Measurements from ENCODE around the gene PARD3. TPM values are rescaled to one million over a fixed set of nuclear protein-coding genes. Genes with fewer than 3 reads are reported as not detected.

The PARD3 gene
- polyA plus RNA-seq, 3 donors = 0.51 TPM; not detected in 2

DNA sequence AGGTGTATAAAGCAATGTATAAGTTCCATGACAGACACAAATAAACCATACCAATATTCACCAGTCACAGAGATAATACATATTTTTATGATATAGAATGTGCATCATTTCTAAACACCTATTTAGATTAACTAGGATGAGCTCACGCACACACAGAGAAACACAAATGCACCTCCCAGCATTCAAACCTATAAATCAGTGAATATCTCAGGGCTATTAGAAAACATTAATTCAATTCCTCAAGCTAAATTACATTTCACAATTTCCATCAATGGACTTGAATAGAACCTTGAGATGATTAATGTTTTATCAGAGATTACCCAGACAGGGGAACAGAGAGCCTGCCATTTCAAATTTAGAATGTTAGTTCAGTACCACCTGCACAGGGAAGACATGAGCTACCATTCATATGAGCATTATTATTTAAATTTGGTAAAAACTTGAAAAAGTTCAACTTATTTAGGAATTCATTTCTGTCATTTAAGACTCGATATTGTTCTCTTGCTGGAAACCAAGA lies 221.7 kb downstream of the PARD3 start:
- Histone ChIP-seq H3K9ac (ENCODE audit: insufficient read depth, low read length, poor library complexity, severe bottlenecking) (no peak overlapping the region), H3K27me3 (ENCODE audit: control insufficient read depth in 2 of 2, insufficient read depth in 2 of 2, low read length in 2 of 2) (no peaks in the 10 kb centered on the region), H3K4me1 (ENCODE audit: control insufficient read depth in 1 of 2, insufficient read depth in 2 of 2, low read length in 2 of 2) (no peaks in the 10 kb centered on the region), H3K9me3 (replicated peaks in 1 of 2; ENCODE audit: control insufficient read depth in 1 of 2, insufficient read depth in 1 of 2, low read length in 2 of 2) (no peaks in the 10 kb centered on the region), H3K27ac (ENCODE audit: low read depth in 1 of 2, low read length in 2 of 2) (no peak overlapping the region), H3K36me3 (replicated peaks in 1 of 2; ENCODE audit: control insufficient read depth in 1 of 2, insufficient read depth in 2 of 2, low read length in 2 of 2) (no peaks in the 10 kb centered on the region), H3K79me2 (ENCODE audit: insufficient read depth, low read length) (no peaks in the 10 kb centered on the region), H2AFZ (ENCODE audit: insufficient read depth, low read depth, low read length, poor library complexity, severe bottlenecking) (no peak overlapping the region), H3K4me2 (replicated peaks; ENCODE audit: extremely low read depth, low read length, poor library complexity, severe bottlenecking) (no peak overlapping the region), H3K4me3 (replicated peaks in 1 of 3; ENCODE audit: low read depth in 2 of 3, low read length in 3 of 3) (no peak overlapping the region), H4K20me1 (ENCODE audit: insufficient read depth, low read length) (no peaks in the 10 kb centered on the region)
- no peak overlapping the region for H3K27ac Mint-ChIP-seq
- peaks cover 2 to 3% (median 2%) of the 10 kb centered on the region in 3 donors for H3K27me3 Mint-ChIP-seq (ENCODE audit: low read depth in 3 of 3)
- no peak overlapping the region for H3K4me3 Mint-ChIP-seq
- no peak for DNase-seq
- peaks cover 0 to 2% (median 2%) of the 10 kb centered on the region in 7 donors for H3K9me3 Mint-ChIP-seq
- intact Hi-C loops (cut with micrococcal nuclease) = no loop called here
- TF ChIP-seq, protein P1, sequence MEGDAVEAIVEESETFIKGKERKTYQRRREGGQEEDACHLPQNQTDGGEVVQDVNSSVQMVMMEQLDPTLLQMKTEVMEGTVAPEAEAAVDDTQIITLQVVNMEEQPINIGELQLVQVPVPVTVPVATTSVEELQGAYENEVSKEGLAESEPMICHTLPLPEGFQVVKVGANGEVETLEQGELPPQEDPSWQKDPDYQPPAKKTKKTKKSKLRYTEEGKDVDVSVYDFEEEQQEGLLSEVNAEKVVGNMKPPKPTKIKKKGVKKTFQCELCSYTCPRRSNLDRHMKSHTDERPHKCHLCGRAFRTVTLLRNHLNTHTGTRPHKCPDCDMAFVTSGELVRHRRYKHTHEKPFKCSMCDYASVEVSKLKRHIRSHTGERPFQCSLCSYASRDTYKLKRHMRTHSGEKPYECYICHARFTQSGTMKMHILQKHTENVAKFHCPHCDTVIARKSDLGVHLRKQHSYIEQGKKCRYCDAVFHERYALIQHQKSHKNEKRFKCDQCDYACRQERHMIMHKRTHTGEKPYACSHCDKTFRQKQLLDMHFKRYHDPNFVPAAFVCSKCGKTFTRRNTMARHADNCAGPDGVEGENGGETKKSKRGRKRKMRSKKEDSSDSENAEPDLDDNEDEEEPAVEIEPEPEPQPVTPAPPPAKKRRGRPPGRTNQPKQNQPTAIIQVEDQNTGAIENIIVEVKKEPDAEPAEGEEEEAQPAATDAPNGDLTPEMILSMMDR (IDR thresholded peaks at IDR 0.05) = no peak
- no peaks in the 10 kb centered on the region for H3K4me1 Mint-ChIP-seq
- H3K36me3 Mint-ChIP-seq = no peaks in the 10 kb centered on the region
- no CpG with 5 or more reads among the region's 2 CpGs for WGBS (ENCODE audit: insufficient coverage)

DNA sequence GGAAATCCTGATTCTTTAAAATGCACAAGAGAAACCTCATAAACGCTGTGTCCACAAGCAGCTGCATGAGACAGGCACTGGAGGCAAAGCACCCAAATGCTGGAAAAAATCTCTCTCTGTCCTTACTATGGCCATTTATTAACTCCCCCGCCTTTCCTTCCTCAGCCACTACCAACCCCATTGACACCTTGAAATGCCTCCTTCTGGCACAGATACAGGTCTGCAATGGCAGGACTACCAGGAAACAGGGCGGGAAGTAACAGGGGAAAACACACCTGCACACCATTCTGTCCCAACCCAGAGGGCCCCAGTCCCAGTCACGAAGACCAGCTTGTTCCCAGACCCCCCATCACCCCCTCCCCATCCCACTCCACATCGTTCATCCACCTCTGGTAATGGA lies 224.3 kb downstream of the PARD3 start:
- 94% methylated on average over 3 of the region's 5 CpGs for WGBS (ENCODE audit: insufficient coverage)
- H3K27ac Mint-ChIP-seq = no peak overlapping the region
- no peaks in the 10 kb centered on the region for H3K79me2 ChIP-seq (ENCODE audit: insufficient read depth, low read length)
- no peaks in the 10 kb centered on the region for H3K27me3 ChIP-seq (ENCODE audit: control insufficient read depth in 2 of 2, insufficient read depth in 2 of 2, low read length in 2 of 2)
- H3K27ac ChIP-seq (ENCODE audit: low read depth in 1 of 2, low read length in 2 of 2) = no peak overlapping the region
- TF ChIP-seq, protein P1 (IDR thresholded peaks at IDR 0.05) = no peak
- H3K4me3 ChIP-seq (replicated peaks in 1 of 3; ENCODE audit: low read depth in 2 of 3, low read length in 3 of 3) = no peak overlapping the region
- H3K36me3 ChIP-seq (replicated peaks in 1 of 2; ENCODE audit: control insufficient read depth in 1 of 2, insufficient read depth in 2 of 2, low read length in 2 of 2) = no peaks in the 10 kb centered on the region
- H3K27me3 Mint-ChIP-seq (ENCODE audit: low read depth in 3 of 3) = peaks cover 2 to 3% (median 3%) of the 10 kb centered on the region in 3 donors
- no peaks in the 10 kb centered on the region for H3K4me1 ChIP-seq (ENCODE audit: control insufficient read depth in 1 of 2, insufficient read depth in 2 of 2, low read length in 2 of 2)
- H2AFZ ChIP-seq (ENCODE audit: insufficient read depth, low read depth, low read length, poor library complexity, severe bottlenecking) = no peak overlapping the region
- H3K4me2 ChIP-seq (replicated peaks; ENCODE audit: extremely low read depth, low read length, poor library complexity, severe bottlenecking) = no peak overlapping the region
- H3K4me3 Mint-ChIP-seq = no peak overlapping the region
- no peak overlapping the region for H3K9ac ChIP-seq (ENCODE audit: insufficient read depth, low read length, poor library complexity, severe bottlenecking)
- intact Hi-C loops (cut with micrococcal nuclease) = no loop called here
- H3K4me1 Mint-ChIP-seq = no peaks in the 10 kb centered on the region
- peaks cover 0 to 2% (median 0%) of the 10 kb centered on the region in 7 donors for H3K9me3 Mint-ChIP-seq
- H4K20me1 ChIP-seq (ENCODE audit: insufficient read depth, low read length) = no peaks in the 10 kb centered on the region
- no peaks in the 10 kb centered on the region for H3K36me3 Mint-ChIP-seq
- H3K9me3 ChIP-seq (replicated peaks in 1 of 2; ENCODE audit: control insufficient read depth in 1 of 2, insufficient read depth in 1 of 2, low read length in 2 of 2) = no peaks in the 10 kb centered on the region
- no peak for DNase-seq

Measured in CD14-positive monocyte (primary cell).